HCT116 (cell line): ENCODE data around the gene STXBP5.

Source experiments
- EGR1 ChIP-seq: IDR thresholded peaks from 2 replicates; pipeline ENCODE4 v1.6.1; 2012; ENCODE audit warnings: low read depth
- EZH2 ChIP-seq: fragments of 200-600 bp; sonication (generic); IDR thresholded peaks from 2 replicates; pipeline ENCODE4 v1.6.1; 2017; ENCODE audit warnings: antibody characterized with exemption, mixed run types
- EZH2phosphoT487 ChIP-seq: fragments of 200-600 bp; IDR thresholded peaks from 2 replicates; pipeline ENCODE4 v1.6.1; 2018; ENCODE audit warnings: antibody characterized with exemption, borderline replicate concordance
- POLR2A ChIP-seq: IDR thresholded peaks from 2 replicates; pipeline ENCODE4 v1.7.0; 2011; ENCODE audit warnings: borderline replicate concordance; ENCODE audit not compliant: insufficient read depth, insufficient read length; ENCODE audit errors: extremely low read depth
- POLR2AphosphoS5 ChIP-seq: IDR thresholded peaks from 2 replicates; pipeline ENCODE4 v1.6.1; 2011; ENCODE audit warnings: mild to moderate bottlenecking, low read depth, low read length, moderate library complexity
- RAD21 ChIP-seq: IDR thresholded peaks from 2 replicates; pipeline ENCODE4 v1.6.1; 2012; ENCODE audit warnings: low read depth, mild to moderate bottlenecking
- SIN3A ChIP-seq: IDR thresholded peaks from 2 replicates; pipeline ENCODE4 v1.6.1; 2012; ENCODE audit warnings: low read depth
- SRF ChIP-seq: IDR thresholded peaks from 2 replicates; pipeline ENCODE4 v1.6.1; 2012; ENCODE audit warnings: low read depth
- ZFX ChIP-seq: fragments of 450-650 bp; IDR thresholded peaks from 2 replicates; pipeline ENCODE4 v1.6.1; 2017
- TF ChIP-seq, protein P1 (sequence below), 3 experiments: fragments of 200-600 bp in 1 of 3; sonication (generic) in 1 of 3; IDR thresholded peaks in 2 of 3; conservative IDR thresholded peaks in 1 of 3; 2 replicates each; pipeline ENCODE4 v1.5.1; 2012 to 2017; ENCODE audit warnings: low read depth in 2 of 3, low read length in 2 of 3, antibody characterized with exemption in 1 of 3, borderline replicate concordance in 1 of 3, control low read depth in 1 of 3, mild to moderate bottlenecking in 1 of 3, mixed read lengths in 1 of 3, mixed run types in 1 of 3, moderate library complexity in 1 of 3; ENCODE audit not compliant: insufficient read depth in 1 of 3
- TF ChIP-seq, protein P2 (sequence below): IDR thresholded peaks from 2 replicates; pipeline ENCODE4 v1.6.1; 2012
- TF ChIP-seq, protein P3 (sequence below): IDR thresholded peaks from 2 replicates; pipeline ENCODE4 v1.6.1; 2012; ENCODE audit warnings: low read depth

DNA sequence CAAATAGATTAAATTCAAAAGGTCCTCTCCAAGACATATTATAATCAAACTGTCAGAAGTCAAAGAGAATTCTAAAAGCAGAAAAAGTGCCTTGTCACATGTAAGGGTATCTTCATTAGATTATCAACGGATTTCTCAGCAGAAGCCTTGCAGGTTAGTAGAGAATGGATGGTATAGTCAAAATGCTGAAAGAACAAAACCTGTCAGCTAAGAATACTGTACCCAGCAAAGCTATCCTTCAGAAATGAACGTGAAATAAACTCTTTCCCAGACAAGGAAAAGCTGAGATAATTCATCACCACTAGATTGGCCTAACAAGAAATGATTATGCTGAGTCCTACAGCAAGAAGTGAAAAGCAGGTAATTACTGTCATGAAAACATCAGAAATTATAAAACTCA is 92.9 kb downstream of the STXBP5 start:
- TF ChIP-seq, protein P1, sequence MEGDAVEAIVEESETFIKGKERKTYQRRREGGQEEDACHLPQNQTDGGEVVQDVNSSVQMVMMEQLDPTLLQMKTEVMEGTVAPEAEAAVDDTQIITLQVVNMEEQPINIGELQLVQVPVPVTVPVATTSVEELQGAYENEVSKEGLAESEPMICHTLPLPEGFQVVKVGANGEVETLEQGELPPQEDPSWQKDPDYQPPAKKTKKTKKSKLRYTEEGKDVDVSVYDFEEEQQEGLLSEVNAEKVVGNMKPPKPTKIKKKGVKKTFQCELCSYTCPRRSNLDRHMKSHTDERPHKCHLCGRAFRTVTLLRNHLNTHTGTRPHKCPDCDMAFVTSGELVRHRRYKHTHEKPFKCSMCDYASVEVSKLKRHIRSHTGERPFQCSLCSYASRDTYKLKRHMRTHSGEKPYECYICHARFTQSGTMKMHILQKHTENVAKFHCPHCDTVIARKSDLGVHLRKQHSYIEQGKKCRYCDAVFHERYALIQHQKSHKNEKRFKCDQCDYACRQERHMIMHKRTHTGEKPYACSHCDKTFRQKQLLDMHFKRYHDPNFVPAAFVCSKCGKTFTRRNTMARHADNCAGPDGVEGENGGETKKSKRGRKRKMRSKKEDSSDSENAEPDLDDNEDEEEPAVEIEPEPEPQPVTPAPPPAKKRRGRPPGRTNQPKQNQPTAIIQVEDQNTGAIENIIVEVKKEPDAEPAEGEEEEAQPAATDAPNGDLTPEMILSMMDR (IDR thresholded peaks at IDR 0.05 in 2 of 3, conservative IDR thresholded peaks at IDR 0.05 in 1 of 3; ENCODE audit: borderline replicate concordance in 1 of 3, insufficient read depth in 1 of 3, low read depth in 2 of 3, low read length in 2 of 3) = no peak
- no peak for TF ChIP-seq POLR2A
- TF ChIP-seq POLR2AphosphoS5 = no peak
- TF ChIP-seq SRF = no peak
- TF ChIP-seq SIN3A = no peak
- TF ChIP-seq, protein P2, sequence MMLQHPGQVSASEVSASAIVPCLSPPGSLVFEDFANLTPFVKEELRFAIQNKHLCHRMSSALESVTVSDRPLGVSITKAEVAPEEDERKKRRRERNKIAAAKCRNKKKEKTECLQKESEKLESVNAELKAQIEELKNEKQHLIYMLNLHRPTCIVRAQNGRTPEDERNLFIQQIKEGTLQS = no peak
- TF ChIP-seq ZFX = no peak
- TF ChIP-seq, protein P3, sequence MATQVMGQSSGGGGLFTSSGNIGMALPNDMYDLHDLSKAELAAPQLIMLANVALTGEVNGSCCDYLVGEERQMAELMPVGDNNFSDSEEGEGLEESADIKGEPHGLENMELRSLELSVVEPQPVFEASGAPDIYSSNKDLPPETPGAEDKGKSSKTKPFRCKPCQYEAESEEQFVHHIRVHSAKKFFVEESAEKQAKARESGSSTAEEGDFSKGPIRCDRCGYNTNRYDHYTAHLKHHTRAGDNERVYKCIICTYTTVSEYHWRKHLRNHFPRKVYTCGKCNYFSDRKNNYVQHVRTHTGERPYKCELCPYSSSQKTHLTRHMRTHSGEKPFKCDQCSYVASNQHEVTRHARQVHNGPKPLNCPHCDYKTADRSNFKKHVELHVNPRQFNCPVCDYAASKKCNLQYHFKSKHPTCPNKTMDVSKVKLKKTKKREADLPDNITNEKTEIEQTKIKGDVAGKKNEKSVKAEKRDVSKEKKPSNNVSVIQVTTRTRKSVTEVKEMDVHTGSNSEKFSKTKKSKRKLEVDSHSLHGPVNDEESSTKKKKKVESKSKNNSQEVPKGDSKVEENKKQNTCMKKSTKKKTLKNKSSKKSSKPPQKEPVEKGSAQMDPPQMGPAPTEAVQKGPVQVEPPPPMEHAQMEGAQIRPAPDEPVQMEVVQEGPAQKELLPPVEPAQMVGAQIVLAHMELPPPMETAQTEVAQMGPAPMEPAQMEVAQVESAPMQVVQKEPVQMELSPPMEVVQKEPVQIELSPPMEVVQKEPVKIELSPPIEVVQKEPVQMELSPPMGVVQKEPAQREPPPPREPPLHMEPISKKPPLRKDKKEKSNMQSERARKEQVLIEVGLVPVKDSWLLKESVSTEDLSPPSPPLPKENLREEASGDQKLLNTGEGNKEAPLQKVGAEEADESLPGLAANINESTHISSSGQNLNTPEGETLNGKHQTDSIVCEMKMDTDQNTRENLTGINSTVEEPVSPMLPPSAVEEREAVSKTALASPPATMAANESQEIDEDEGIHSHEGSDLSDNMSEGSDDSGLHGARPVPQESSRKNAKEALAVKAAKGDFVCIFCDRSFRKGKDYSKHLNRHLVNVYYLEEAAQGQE = no peak
- TF ChIP-seq EZH2 = no peak
- TF ChIP-seq RAD21 = no peak
- TF ChIP-seq EZH2phosphoT487 = no peak
- TF ChIP-seq EGR1 = no peak
